HepG2 (cell line): Measurements from ENCODE around the gene TIGD6. TPM values are rescaled to one million over a fixed set of nuclear protein-coding genes. Genes with fewer than 3 reads are reported as not detected.

Source experiments
- DR1 ChIP-seq: sonication (generic); formaldehyde crosslinking; IDR thresholded peaks from 2 replicates; pipeline ENCODE4 v1.8.0; 2021; ENCODE audit warnings: mild to moderate bottlenecking, missing genetic modification reagents, inconsistent platforms
- KLF11 ChIP-seq: IDR thresholded peaks from 2 replicates; pipeline ENCODE4 v1.6.1; 2016; ENCODE audit warnings: missing compliant biosample characterization
- KLF13 ChIP-seq: sonication (generic); formaldehyde crosslinking; IDR thresholded peaks from 2 replicates; pipeline ENCODE4 v1.4.0; 2020; ENCODE audit warnings: mild to moderate bottlenecking, missing genetic modification reagents
- SP2 ChIP-seq: sonication (generic); formaldehyde crosslinking; IDR thresholded peaks from 2 replicates; pipeline ENCODE4 v1.5.1; 2020; ENCODE audit warnings: mild to moderate bottlenecking, missing genetic modification reagents
- ZBTB25 ChIP-seq: IDR thresholded peaks from 2 replicates; pipeline ENCODE4 v1.6.1; 2018; ENCODE audit warnings: missing genetic modification reagents
- ZKSCAN8 ChIP-seq: IDR thresholded peaks from 2 replicates; pipeline ENCODE4 v1.6.1; 2016; ENCODE audit warnings: borderline replicate concordance, missing genetic modification reagents, missing compliant biosample characterization
- ZNF646 ChIP-seq: sonication (generic); formaldehyde crosslinking; IDR thresholded peaks from 2 replicates; pipeline ENCODE4 v1.9.0; 2021; ENCODE audit warnings: mild to moderate bottlenecking, missing genetic modification reagents
- ZNF720 ChIP-seq: sonication (generic); formaldehyde crosslinking; IDR thresholded peaks from 2 replicates; pipeline ENCODE4 v1.4.0; 2020; ENCODE audit warnings: missing genetic modification reagents
- ZNF792 ChIP-seq: IDR thresholded peaks from 2 replicates; pipeline ENCODE4 v1.6.1; 2016
- polyA plus RNA-seq, 8 experiments: library from polyadenylated mRNA; depleted of rRNA in 3 of 8; stranded (reverse) in 7 of 8; unstranded in 1 of 8; fragments of >200 nt; fragmentation: Illumina TruSeq in 4 of 8; extraction: Trizol in 4 of 8; gene quantifications; 2 replicates each; pipeline versions ENCODE4 v1.2.1 to v1.2.3, GENCODE V29; 2011 to 2016; ENCODE audit warnings: low read depth in 4 of 8, missing spikeins in 1 of 8, mixed read lengths in 1 of 8; ENCODE audit not compliant: insufficient read depth in 1 of 8
- total RNA-seq, 5 experiments: library from RNA; depleted of rRNA; stranded (reverse); fragments of >200 nt; fragmentation: Illumina TruSeq; extraction: Trizol; gene quantifications; 2 replicates each; pipeline ENCODE4 v1.2.3, GENCODE V29; 2016; ENCODE audit warnings: low read depth in 1 of 5
- TF ChIP-seq, protein P1 (sequence below): sonication (generic); formaldehyde crosslinking; IDR thresholded peaks from 2 replicates; pipeline ENCODE4 v1.4.0; 2020; ENCODE audit warnings: mild to moderate bottlenecking, low read depth, missing genetic modification reagents
- TF ChIP-seq, protein P2 (sequence below): sonication (generic); formaldehyde crosslinking; IDR thresholded peaks from 2 replicates; pipeline ENCODE4 v1.5.0; 2020; ENCODE audit warnings: mild to moderate bottlenecking, missing genetic modification reagents
- TF ChIP-seq, protein P3 (sequence below): sonication (generic); formaldehyde crosslinking; IDR thresholded peaks from 2 replicates; pipeline ENCODE4 v1.5.0; 2020; ENCODE audit warnings: missing genetic modification reagents
- TF ChIP-seq, protein P4 (sequence below): sonication (generic); formaldehyde crosslinking; IDR thresholded peaks from 2 replicates; pipeline ENCODE4 v1.5.0; 2020; ENCODE audit warnings: missing genetic modification reagents, mild to moderate bottlenecking, borderline replicate concordance

Gene TIGD6
- total and polyA plus RNA-seq, 2 of the 13 experiments (the other 11 are each of a cell fraction or from before 2014, with no cell fraction given): 2.1 to 2.9 TPM

GRCh38 chr5:149960272-149961185 lies 39.9 kb downstream of the TIGD6 start, which contains the start of gene SLC26A2 (continued):
- TF ChIP-seq ZNF646 (no peak), ZNF792 (CRISPR knock-in tag) (peak; percentile 16; the same call in 1 of the 2 replicates), KLF13 (CRISPR knock-in tag) (no peak), ZKSCAN8 (CRISPR knock-in tag) (peak; percentile 22; the same call in 1 of the 2 replicates), SP2 (CRISPR knock-in tag) (peak; percentile 99), ZBTB25 (peak; percentile 87), ZNF720 (no peak), KLF11 (CRISPR knock-in tag) (no peak), DR1 (peak; percentile 77)
- TF ChIP-seq, protein P1, sequence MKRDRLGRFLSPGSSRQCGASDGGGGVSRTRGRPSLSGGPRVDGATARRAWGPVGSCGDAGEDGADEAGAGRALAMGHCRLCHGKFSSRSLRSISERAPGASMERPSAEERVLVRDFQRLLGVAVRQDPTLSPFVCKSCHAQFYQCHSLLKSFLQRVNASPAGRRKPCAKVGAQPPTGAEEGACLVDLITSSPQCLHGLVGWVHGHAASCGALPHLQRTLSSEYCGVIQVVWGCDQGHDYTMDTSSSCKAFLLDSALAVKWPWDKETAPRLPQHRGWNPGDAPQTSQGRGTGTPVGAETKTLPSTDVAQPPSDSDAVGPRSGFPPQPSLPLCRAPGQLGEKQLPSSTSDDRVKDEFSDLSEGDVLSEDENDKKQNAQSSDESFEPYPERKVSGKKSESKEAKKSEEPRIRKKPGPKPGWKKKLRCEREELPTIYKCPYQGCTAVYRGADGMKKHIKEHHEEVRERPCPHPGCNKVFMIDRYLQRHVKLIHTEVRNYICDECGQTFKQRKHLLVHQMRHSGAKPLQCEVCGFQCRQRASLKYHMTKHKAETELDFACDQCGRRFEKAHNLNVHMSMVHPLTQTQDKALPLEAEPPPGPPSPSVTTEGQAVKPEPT (CRISPR knock-in tag): no peak
- TF ChIP-seq, protein P2, sequence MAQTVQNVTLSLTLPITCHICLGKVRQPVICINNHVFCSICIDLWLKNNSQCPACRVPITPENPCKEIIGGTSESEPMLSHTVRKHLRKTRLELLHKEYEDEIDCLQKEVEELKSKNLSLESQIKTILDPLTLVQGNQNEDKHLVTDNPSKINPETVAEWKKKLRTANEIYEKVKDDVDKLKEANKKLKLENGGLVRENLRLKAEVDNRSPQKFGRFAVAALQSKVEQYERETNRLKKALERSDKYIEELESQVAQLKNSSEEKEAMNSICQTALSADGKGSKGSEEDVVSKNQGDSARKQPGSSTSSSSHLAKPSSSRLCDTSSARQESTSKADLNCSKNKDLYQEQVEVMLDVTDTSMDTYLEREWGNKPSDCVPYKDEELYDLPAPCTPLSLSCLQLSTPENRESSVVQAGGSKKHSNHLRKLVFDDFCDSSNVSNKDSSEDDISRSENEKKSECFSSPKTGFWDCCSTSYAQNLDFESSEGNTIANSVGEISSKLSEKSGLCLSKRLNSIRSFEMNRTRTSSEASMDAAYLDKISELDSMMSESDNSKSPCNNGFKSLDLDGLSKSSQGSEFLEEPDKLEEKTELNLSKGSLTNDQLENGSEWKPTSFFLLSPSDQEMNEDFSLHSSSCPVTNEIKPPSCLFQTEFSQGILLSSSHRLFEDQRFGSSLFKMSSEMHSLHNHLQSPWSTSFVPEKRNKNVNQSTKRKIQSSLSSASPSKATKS (CRISPR knock-in tag): no peak
- TF ChIP-seq, protein P3, sequence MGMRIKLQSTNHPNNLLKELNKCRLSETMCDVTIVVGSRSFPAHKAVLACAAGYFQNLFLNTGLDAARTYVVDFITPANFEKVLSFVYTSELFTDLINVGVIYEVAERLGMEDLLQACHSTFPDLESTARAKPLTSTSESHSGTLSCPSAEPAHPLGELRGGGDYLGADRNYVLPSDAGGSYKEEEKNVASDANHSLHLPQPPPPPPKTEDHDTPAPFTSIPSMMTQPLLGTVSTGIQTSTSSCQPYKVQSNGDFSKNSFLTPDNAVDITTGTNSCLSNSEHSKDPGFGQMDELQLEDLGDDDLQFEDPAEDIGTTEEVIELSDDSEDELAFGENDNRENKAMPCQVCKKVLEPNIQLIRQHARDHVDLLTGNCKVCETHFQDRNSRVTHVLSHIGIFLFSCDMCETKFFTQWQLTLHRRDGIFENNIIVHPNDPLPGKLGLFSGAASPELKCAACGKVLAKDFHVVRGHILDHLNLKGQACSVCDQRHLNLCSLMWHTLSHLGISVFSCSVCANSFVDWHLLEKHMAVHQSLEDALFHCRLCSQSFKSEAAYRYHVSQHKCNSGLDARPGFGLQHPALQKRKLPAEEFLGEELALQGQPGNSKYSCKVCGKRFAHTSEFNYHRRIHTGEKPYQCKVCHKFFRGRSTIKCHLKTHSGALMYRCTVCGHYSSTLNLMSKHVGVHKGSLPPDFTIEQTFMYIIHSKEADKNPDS: no peak
- TF ChIP-seq, protein P4, sequence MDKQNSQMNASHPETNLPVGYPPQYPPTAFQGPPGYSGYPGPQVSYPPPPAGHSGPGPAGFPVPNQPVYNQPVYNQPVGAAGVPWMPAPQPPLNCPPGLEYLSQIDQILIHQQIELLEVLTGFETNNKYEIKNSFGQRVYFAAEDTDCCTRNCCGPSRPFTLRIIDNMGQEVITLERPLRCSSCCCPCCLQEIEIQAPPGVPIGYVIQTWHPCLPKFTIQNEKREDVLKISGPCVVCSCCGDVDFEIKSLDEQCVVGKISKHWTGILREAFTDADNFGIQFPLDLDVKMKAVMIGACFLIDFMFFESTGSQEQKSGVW (CRISPR knock-in tag): no peak
